ENCODE data around the gene CELA2B.
"Not testable (repeated sequence)": the region's sequence is repeated elsewhere in the genome, so short reads cannot be mapped to it uniquely, and the experiment has no call there.

The CELA2B gene

DNA sequence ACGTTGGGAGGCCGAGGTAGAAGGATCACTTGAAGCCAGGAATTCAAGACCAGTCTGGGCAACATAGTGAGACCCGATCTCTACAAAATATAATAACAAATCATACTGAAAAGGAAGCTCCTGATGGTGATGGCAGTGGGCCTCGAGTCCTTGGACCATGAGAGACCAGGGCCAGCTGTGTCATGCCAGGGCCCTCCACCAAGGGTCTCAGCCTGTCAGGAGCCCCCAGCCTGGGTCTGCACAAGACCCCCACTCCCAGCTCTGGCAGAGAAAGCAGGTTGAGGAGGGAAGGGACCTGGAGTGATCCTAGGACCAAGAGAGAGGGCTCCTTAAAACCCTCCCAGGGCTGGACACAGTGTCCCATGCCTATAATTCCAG, 44.3 kb upstream of the CELA2B start:
- H3K4me3 ChIP-seq (ENCODE audit: low read depth, low read length) = no peak overlapping the region
- TF ChIP-seq CTCF (IDR thresholded peaks at IDR 0.05; ENCODE audit: insufficient read depth, low read depth, low read length, missing control alignments) = no peak
- no peak for DNase-seq (ENCODE audit: low read depth)

GRCh38 chr1:15432324-15432723, 43.6 kb upstream of the CELA2B start:
- no peak for TF ChIP-seq CTCF (IDR thresholded peaks at IDR 0.05; ENCODE audit: insufficient read depth, low read depth, low read length, missing control alignments)
- DNase-seq (ENCODE audit: low read depth) = no peak
- no peak overlapping the region for H3K4me3 ChIP-seq (ENCODE audit: low read depth, low read length)

DNA sequence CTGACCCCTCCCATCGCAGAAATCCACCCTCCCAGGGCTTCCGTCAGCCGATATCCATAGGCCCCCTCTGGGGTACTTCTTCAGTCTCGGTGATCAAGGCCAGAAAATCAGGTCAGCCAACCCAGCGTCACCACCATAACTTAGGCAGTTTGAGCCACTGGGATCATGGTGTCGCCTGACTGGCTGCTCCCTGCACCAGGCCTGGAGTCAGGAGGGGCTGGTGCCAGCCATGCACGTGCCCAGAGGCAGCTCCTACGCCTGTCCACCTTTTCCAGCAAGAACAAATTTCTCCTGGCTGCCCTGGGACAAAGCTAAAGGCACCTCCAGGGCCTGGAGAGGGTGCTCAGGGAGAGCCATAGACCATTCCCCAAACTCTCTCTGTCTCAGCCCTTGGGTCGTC, 42.4 kb upstream of the CELA2B start:
- no peak for DNase-seq (ENCODE audit: low read depth)
- H3K4me3 ChIP-seq (ENCODE audit: low read depth, low read length) = no peak overlapping the region
- TF ChIP-seq CTCF (IDR thresholded peaks at IDR 0.05; ENCODE audit: insufficient read depth, low read depth, low read length, missing control alignments) = no peak

- not testable (repeated sequence) for H3K4me3 ChIP-seq (ENCODE audit: low read depth, low read length)
- DNase-seq (ENCODE audit: low read depth) = peak; percentile 41
These were observed 41.2 kb upstream of the CELA2B start for GRCh38 chr1:15434739-15435138.

DNA sequence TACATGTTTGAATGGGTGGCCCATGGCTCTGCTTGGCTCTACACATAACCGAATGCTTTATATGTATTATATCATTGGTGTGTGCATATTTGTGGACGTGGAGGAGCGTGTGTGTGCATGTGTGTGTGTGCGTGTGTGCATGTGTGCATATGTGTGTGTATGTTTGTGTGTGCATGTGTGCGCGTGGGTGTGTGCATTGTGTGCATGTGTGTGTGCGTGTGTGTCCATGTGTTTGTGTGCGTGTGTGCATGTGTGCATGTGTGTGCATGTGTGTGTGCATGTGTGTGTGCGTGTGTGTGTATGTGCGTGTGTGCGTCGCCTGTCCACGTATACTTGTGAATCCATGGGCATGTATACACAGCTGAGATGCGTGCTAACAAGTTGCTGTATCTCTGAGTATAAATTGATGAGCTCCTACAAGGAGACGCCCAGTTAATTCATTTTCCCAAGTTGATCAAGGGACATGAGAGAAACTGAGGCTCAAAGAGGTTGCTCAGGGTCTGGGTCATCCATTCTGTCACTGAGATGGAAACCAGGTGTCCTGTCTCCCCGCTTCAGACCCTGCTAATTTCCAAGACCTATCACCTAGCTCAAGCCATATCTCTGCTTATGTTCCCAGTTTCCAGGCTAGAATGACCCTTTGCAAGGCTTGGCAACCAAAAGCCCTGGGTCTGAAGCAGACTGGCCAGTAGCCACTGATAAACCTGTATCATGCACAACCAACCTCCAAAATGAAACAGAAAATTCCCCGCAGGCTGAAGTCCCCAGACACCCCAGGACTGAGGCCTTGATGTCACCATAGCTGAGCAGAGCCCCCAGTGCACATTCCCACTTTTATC, 40.4 kb upstream of the CELA2B start:
- no peak overlapping the region for H3K4me3 ChIP-seq (ENCODE audit: low read depth, low read length)
- DNase-seq (ENCODE audit: low read depth) = no peak
- no peak for TF ChIP-seq CTCF (IDR thresholded peaks at IDR 0.05; ENCODE audit: insufficient read depth, low read depth, low read length, missing control alignments)

DNA sequence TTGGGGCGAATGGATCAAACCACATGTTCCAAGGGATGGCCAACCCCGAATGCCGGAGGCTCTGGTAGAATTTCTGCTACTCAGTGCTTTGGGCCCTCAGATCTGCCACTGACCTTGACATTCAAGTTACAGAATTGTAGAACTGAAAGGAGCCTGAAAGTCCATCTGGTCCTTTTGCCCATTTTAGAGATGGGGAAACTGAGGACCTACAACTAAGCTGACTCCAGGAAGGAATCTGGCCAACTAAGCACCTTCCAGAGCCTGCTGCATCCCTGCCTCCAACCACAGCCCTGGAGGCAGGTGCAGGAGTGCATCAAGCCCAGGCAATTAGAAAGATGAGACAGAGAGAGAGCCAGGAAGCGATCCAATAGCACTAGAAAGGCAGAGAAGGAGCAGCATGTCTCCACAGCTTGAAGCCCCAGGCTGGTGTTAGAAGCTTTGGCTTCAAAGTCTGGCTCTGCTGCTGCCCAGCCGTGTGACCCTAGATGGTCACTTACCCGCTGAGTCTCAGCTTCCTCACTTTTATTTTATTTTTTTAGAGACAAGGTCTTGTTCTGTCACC, 38.9 kb upstream of the CELA2B start:
- no peak for DNase-seq (ENCODE audit: low read depth)
- no peak for TF ChIP-seq CTCF (IDR thresholded peaks at IDR 0.05; ENCODE audit: insufficient read depth, low read depth, low read length, missing control alignments)
- no peak overlapping the region for H3K4me3 ChIP-seq (ENCODE audit: low read depth, low read length)

DNA sequence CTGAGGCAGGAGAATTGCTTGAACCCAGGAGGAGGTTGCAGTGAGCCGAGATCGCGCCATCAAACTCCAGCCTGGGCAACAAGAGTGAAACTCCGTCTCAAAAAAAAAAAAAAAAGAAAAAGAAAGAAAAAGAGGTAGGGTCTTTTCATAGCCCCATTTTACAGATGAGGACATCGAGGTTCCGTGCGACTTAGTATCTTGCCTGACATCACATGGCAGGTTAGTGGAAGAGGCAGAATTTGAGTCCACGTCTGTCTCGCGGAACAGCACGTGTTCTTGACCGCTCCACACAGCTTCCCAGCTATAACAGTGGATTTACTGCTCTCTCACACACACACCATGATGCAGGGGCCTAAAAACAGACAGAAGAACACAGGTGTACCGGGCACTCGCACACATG, 36.6 kb upstream of the CELA2B start:
- no peak overlapping the region for H3K4me3 ChIP-seq (ENCODE audit: low read depth, low read length)
- DNase-seq (ENCODE audit: low read depth) = no peak
- TF ChIP-seq CTCF (IDR thresholded peaks at IDR 0.05; ENCODE audit: insufficient read depth, low read depth, low read length, missing control alignments) = no peak
